Mesodermal cell (in vitro differentiated cells): ENCODE data around the gene NLGN1.

Experiments used
- H3K27ac ChIP-seq: 2 replicates; pipeline ENCODE4 v1.7.0; 2013; ENCODE audit warnings: mild to moderate bottlenecking, low read depth, low read length, moderate library complexity; ENCODE audit not compliant: severe bottlenecking
- H3K36me3 ChIP-seq: 2 replicates; pipeline ENCODE4 v1.7.1; 2013; ENCODE audit warnings: mild to moderate bottlenecking, low read length, moderate library complexity; ENCODE audit not compliant: control insufficient read depth, insufficient read depth
- H3K4me1 ChIP-seq: one replicate; pipeline ENCODE4 v1.7.1; 2013; ENCODE audit warnings: mild to moderate bottlenecking, low read length; ENCODE audit not compliant: insufficient read depth, control insufficient read depth, poor library complexity, severe bottlenecking
- H3K4me3 ChIP-seq: 2 replicates; pipeline ENCODE4 v1.7.0; 2013; ENCODE audit warnings: low read length, control low read depth, mild to moderate bottlenecking; ENCODE audit not compliant: insufficient read depth, poor library complexity, severe bottlenecking; ENCODE audit errors: extremely low read depth
- H3K9me3 ChIP-seq: 2 replicates; pipeline ENCODE4 v1.7.1; 2013; ENCODE audit warnings: mild to moderate bottlenecking, low read length, moderate library complexity; ENCODE audit not compliant: control insufficient read depth
- WGBS, 2 experiments: methylation state at CpG; one replicate each; pipeline ENCODE4 v1.1.5; 2013; ENCODE audit warnings: missing lambda C conversion rate in 2 of 2; ENCODE audit not compliant: insufficient coverage in 2 of 2; 5-methylcytosine and 5-hydroxymethylcytosine counted together

The NLGN1 gene

DNA sequence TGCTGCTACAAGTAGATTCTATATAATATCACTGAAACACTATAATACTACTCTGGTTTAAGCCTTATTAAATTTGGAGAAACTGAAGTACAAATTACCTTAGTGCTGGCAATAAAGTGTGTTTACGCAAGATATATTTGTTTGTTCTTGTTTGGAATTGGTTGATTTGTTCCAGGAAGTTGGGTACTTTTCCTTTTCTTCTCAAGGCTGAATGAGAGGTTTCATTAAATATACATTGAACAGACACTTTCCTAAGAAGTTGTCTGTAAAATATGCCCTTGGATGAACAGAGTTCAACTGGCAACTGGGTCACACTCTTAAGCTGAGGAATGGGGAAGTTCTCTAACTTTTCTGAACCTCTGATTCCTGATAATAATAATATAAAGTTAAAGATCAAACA lies 919.5 kb downstream of the NLGN1 start:
- Histone ChIP-seq H3K27ac (no peak overlapping the region), H3K9me3 (no peaks in the 10 kb centered on the region), H3K4me1 (no peaks in the 10 kb centered on the region), H3K4me3 (no peak overlapping the region), H3K36me3 (no peaks in the 10 kb centered on the region)
- WGBS, 2 experiments, result no CpG with 5 or more reads among the region's 1 CpG

DNA sequence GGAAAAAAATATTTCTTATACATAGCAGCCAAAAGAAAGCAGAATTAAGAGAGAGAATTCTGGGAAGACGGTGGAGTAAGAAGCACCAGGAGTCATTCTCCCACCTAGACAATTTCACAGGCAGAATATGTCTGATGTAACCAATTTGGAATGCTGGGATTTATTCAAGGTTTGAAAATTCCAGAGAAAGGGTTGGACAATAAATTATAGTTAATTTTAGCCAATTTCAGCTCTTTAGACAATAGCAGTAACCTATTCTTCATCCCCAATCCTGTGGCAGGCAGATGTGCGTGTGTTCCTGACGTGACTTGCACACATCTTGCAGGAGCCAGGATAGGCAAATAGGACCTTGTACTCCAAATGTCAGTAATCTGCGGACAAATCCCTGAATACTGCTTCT lies 920.6 kb downstream of the NLGN1 start:
- WGBS, 2 experiments, result 90 to 96% methylated on average over 2 to 3 of the region's 4 CpGs
- no peaks in the 10 kb centered on the region for H3K9me3 ChIP-seq
- no peak overlapping the region for H3K4me3 ChIP-seq
- no peaks in the 10 kb centered on the region for H3K36me3 ChIP-seq
- H3K4me1 ChIP-seq, result no peaks in the 10 kb centered on the region
- H3K27ac ChIP-seq, result no peak overlapping the region

DNA sequence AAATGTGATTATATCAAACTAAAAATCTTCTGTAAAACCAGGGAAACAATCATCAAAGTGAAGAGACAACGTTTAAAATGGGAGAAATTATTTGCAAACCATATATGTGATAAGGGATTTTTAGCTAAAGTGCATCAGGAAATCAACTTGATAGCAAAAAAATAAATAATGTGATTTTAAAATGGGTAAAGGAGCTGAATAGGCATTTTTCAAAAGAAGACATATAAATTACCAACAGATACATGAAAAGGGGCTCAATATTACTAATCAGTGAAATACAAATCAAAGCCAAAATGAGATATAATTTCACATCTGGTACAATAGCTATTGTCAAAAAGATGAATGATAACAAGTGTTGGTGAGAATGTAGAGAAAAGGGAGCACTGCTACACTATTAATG lies 924.0 kb downstream of the NLGN1 start:
- Histone ChIP-seq H3K36me3 (no peaks in the 10 kb centered on the region), H3K4me3 (no peak overlapping the region), H3K9me3 (no peaks in the 10 kb centered on the region), H3K27ac (no peak overlapping the region), H3K4me1 (no peaks in the 10 kb centered on the region)
- no CpG with 5 or more reads among the region's 1 CpG for WGBS, 2 experiments

DNA sequence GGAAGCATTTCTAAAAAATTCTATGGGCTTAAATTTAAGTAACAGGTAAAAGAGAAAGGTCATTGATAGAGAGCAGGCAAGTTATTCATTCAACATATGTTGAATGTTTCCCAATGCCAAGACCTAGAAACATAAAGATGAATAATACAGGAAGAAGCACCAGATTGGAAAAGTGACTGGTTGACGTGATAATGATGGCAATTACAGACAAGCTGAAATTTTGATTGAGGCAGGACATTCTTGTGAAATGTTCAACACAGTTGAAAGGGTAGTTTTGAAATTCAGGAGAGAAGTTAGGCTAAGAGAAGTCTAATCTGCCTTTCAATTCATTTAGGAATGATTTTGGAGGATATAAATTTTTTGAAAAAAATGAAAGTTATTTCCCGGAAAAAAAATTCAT lies 925.2 kb downstream of the NLGN1 start:
- Histone ChIP-seq H3K4me3 (no peak overlapping the region), H3K9me3 (no peaks in the 10 kb centered on the region), H3K36me3 (no peaks in the 10 kb centered on the region), H3K4me1 (no peaks in the 10 kb centered on the region), H3K27ac (no peak overlapping the region)
- 89 to 91% methylated on average over 1 of the region's 2 CpGs for WGBS, 2 experiments

DNA sequence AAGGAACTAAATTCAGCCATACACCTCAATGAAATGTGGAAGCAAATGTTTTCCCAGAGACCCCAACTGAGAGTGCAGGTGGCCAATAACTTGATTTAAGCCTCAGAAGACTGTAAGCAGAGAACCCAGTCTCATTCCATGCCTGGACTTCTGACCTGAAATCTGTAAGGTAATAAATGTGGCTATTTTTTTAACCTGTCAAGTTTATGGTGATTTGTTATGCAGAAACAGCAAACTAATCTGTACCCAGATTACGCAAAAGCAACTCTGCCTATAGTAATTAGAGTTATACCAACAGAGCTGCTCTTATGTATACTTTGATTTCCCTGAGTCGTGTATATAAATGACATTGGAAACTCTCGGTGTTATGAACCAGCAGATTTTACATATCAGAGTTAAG lies 927.6 kb downstream of the NLGN1 start:
- H3K36me3 ChIP-seq, result no peaks in the 10 kb centered on the region
- no peak overlapping the region for H3K27ac ChIP-seq
- no peaks in the 10 kb centered on the region for H3K9me3 ChIP-seq
- no peak overlapping the region for H3K4me3 ChIP-seq
- no peaks in the 10 kb centered on the region for H3K4me1 ChIP-seq
- WGBS, 2 experiments, result 100% methylated on average over 2 of the region's 3 CpGs; no CpG with 5 or more reads in 1 of the 2 experiments

DNA sequence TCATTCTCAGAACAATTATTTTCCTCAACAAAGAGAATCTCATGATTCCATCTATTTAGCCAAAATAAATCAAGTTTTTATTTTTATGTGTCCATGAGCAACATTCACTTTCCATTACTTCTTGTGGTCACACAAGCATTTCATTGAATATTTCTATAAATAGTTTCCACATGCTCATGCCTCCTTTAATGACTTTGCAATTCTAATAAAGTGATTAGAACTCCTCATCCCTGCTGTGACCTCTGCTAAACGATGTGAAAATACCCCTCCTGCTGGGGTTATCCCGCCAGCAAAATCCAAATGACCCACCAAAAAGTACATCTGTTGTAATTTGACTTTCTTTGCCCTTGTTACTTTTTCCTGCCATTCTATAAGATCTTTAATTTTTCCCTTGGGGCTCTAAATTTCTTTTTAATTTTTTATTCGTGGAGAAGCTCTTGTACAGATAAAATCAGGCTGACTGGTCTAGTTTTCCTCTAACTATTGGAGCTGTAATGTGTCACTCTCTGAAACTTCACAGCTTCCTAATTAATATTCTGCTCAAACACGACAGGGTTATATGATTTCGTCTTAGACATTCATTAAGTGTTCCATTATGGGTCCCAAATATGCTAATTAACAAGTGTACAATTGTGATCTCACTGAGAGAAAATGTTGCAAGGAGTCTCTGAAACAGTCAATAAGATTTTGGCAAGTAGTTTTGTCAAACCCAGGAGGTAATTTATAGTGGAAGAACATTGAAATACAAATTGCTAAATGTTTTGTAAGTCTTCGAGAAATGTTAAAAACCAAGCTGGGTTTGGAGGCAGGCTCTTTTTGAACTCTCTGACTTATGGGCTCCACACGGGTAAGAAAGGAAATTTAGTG lies 928.5 kb downstream of the NLGN1 start:
- no peak overlapping the region for H3K4me3 ChIP-seq
- no peaks in the 10 kb centered on the region for H3K9me3 ChIP-seq
- 74 to 87% methylated on average over 3 to 5 of the region's 7 CpGs for WGBS, 2 experiments
- no peaks in the 10 kb centered on the region for H3K36me3 ChIP-seq
- H3K27ac ChIP-seq, result no peak overlapping the region
- no peaks in the 10 kb centered on the region for H3K4me1 ChIP-seq

DNA sequence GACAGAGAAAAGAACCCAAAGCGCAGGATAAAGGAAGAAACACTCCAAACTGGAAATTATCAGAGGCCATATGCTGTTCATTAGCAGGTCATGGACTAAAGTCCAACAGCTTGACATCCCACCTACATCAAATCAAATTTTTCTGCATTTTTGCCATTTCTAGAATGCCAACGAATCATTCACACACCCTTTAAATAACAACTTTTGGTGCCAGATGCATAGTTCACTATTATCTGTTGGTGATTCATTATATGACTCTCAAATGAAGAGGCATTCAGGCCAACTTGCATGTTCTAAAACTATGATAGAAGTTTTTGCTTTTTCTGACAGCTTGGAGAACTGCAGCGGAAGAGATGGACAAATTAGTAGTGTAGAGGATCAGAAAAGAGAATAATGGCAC lies 931.8 kb downstream of the NLGN1 start:
- H3K27ac ChIP-seq, result no peak overlapping the region
- H3K4me3 ChIP-seq, result no peak overlapping the region
- H3K36me3 ChIP-seq, result no peaks in the 10 kb centered on the region
- H3K9me3 ChIP-seq, result no peaks in the 10 kb centered on the region
- 83 to 100% methylated on average over 2 to 3 of the region's 3 CpGs for WGBS, 2 experiments
- no peaks in the 10 kb centered on the region for H3K4me1 ChIP-seq

DNA sequence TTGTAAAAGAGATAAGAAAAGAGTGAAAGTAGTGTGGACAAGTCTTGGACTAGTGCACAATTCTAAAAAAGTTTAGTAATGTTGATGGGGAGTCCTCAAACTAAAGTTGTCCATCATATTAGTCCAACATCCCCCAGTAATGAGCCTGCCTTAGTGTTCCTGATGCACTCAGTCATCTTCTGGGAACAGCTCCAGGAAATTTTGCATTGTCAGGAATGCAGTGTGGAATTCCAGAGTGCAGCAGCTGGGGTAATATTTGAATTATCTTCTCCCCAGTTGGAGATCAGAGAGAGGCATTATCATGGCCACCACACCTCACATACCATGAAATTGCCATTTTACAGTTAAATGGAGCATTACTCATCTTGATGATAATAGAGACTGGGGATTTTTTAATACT lies 932.8 kb downstream of the NLGN1 start:
- H3K4me3 ChIP-seq, result no peak overlapping the region
- H3K9me3 ChIP-seq, result no peaks in the 10 kb centered on the region
- H3K27ac ChIP-seq, result no peak overlapping the region
- no peaks in the 10 kb centered on the region for H3K4me1 ChIP-seq
- no peaks in the 10 kb centered on the region for H3K36me3 ChIP-seq

DNA sequence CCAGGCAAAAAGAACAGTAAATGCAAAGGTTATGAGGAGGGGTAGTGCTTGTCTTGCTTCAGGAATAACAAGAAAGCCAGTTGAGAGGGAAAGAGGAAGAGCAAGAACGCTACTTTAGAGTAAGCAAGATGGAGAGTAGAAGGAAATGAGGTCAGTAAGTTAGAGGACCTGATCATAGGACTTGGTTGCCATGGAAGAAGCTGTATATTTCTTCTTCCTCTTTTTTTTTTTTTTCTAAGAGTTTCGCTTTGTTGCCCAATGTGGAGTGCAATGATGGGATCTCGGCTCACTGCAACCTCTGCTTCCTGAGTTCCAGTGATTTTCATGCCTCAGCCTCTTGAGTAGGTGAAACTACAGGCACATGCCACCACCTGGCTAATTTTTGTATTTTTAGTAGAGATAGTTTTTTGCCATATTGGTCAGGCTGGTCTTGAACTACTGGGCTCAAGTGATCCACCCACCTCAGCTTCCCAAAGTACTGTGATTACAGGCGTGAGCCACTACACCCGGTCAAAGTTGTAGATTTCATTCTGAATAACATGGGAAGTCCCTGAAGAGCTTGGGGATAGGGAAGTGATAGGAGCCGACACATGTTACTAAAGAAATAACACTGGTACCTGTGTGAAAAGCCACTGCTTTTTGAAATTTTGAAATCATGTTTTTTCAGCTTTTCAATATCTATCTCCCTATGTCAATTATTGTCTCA lies 933.7 kb downstream of the NLGN1 start:
- no peaks in the 10 kb centered on the region for H3K36me3 ChIP-seq
- no peaks in the 10 kb centered on the region for H3K9me3 ChIP-seq
- no peaks in the 10 kb centered on the region for H3K4me1 ChIP-seq
- WGBS, 2 experiments, result 84 to 100% methylated on average over 1 to 3 of the region's 6 CpGs
- no peak overlapping the region for H3K27ac ChIP-seq
- no peak overlapping the region for H3K4me3 ChIP-seq

DNA sequence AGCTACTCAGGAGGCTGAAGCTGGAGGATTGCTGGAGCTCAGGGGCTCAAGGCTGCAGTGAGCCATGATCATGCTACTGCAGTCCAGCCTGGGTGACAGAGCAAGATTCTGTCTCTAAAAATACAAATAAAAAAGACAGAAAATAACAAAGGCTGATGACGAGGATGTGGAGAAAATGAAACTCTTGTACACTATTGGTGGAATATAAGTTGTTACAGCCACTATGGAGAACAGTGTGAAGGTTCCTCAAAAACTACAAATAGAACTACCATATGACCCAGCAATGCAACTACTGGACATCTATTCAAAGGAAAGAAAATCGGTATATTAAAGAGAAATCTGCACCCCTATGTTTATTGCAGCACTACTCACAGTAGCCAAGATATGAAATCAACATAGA lies 934.8 kb downstream of the NLGN1 start:
- no peaks in the 10 kb centered on the region for H3K36me3 ChIP-seq
- H3K27ac ChIP-seq, result no peak overlapping the region
- no peak overlapping the region for H3K4me3 ChIP-seq
- H3K4me1 ChIP-seq, result no peaks in the 10 kb centered on the region
- WGBS, 2 experiments, result no CpG with 5 or more reads among the region's 2 CpGs
- no peaks in the 10 kb centered on the region for H3K9me3 ChIP-seq

DNA sequence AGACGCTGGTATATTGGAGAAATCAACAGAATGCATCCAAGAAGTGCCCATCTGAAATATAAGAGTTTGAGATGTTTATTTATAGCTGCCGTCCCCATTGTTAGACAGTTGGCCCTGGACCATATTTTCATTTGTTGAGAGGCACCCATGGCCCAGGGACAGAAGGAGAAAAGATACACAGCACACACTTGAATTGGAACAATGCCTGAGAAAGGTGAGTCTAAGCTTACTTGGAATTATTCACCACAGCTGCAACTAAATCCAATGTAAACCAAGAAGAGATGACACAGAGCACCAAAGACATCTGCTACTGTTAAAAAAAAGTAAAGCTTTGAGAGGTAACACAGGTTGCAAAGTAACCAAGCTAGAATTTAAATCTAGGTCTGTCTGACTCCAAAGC lies 936.1 kb downstream of the NLGN1 start:
- H3K27ac ChIP-seq, result no peak overlapping the region
- H3K9me3 ChIP-seq, result no peaks in the 10 kb centered on the region
- H3K36me3 ChIP-seq, result no peaks in the 10 kb centered on the region
- 90 to 100% methylated on average over 1 to 2 of the region's 2 CpGs for WGBS, 2 experiments
- no peaks in the 10 kb centered on the region for H3K4me1 ChIP-seq
- H3K4me3 ChIP-seq, result no peak overlapping the region
